ENCODE measurements around the gene SLC6A18. TPM values are rescaled to one million over a fixed set of nuclear protein-coding genes. Genes with fewer than 3 reads are reported as not detected.

The SLC6A18 gene
- total RNA-seq, 1 donor from 2014 or later: not detected

DNA sequence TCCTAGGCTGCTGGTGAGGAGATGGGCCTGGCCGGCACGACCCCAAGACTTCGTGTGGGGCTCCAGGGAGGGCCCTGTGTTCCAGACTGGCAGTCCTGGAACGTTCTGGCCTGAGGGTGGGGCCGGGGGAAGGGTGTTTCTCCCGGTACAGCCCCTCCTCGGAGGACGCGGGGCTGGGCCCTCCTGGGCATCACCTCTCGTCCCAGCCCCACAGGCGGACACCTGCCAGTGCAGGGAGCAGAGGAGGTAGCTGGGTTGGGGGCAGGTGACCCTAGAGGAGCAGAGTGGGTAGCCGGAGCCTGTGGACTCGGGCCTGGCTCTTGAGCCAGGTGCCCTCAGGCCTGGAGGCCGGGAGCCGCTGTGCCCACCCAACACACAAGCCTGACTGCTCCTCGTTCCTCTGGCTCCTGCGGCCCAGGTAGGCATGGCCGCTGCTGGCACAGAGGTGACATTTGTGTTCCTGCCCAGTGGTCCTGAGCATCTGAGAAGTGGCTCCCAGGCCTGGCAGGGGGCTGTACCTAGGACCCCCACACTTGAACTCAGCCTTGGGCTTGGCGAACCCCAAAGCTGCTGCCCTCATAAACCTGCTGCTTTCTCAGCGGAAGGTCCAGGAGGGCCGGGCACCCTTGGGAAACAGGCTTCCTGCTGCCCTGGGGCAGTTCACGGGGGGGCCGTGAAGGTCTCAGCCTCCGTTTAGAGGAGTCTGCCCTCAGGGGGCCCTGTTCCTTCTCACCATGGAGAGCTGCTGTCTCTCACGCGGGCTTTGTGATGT is 23.0 kb upstream of the SLC6A18 start:
- Mint-ChIP-seq H3K27me3 (ENCODE audit: low read depth) (no peaks in the 10 kb centered on the region), H3K9me3 (no peaks in the 10 kb centered on the region), H3K4me1 (ENCODE audit: low read depth) (no peaks in the 10 kb centered on the region), H3K36me3 (ENCODE audit: low read depth) (no peaks in the 10 kb centered on the region), H3K27ac (no peak overlapping the region), H3K4me3 (ENCODE audit: low read depth) (no peak overlapping the region)
- intact Hi-C loops (cut with micrococcal nuclease): no loop called here
- no peak for DNase-seq (ENCODE audit: low spot score)

DNA sequence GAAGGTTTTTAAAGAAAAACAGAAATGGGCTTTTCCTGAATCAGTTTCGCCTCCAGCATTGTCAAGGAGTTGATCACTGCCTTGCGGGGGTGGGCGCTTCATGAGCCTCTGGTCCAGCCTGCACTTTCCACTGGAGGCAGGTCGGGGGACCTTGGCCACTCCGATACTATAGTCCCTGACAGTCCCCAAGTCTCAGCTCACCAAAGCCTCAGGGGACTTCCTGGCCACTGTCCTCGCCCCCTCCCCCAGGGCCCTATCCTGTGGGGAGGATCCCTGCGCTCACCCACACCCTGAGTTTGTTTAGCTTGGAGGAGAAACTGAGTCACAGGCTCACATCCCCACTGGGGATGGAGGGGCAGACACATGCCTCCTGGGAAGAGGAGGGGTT is 22.4 kb upstream of the SLC6A18 start:
- H3K4me3 Mint-ChIP-seq (ENCODE audit: low read depth): no peak overlapping the region
- intact Hi-C loops (cut with micrococcal nuclease): no loop called here
- H3K9me3 Mint-ChIP-seq: no peaks in the 10 kb centered on the region
- H3K27ac Mint-ChIP-seq: no peak overlapping the region
- H3K36me3 Mint-ChIP-seq (ENCODE audit: low read depth): no peaks in the 10 kb centered on the region
- H3K4me1 Mint-ChIP-seq (ENCODE audit: low read depth): no peaks in the 10 kb centered on the region
- H3K27me3 Mint-ChIP-seq (ENCODE audit: low read depth): no peaks in the 10 kb centered on the region
- DNase-seq (ENCODE audit: low spot score): no peak

DNA sequence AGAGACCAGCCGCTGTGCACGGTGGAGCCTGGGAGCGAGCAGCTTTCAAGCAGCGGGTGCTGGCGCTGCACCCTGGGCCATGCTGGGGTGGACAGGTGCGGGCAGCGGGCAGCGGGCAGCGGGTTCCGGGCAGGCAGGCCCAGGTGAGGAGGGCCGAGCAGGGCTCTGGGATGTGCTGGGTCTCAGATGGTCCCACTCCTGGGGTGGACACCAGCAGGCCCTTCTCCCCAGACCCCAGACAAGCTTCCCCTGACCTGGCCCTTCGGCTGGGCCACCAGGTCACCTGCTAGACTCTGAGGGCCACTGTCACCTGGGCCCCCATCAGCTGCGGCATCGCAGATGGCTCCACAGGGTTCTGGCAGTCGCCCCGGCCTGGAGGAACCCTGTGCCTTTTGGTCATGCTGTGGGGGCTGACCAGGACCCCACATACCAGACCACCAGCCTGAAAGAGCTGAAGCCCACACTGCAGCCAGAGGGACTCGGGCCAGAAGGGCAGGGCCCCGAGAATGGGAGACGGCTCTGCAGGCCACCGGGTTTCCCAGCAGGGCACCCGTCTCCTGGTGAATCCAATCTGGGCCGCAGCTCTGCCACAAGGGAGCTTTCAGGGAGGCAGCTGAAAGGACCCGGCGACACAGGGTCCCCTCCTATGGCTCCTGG is 21.7 kb upstream of the SLC6A18 start:
- intact Hi-C loops (cut with micrococcal nuclease): no loop called here
- Mint-ChIP-seq H3K27me3 (ENCODE audit: low read depth) (no peaks in the 10 kb centered on the region), H3K36me3 (ENCODE audit: low read depth) (no peaks in the 10 kb centered on the region), H3K9me3 (no peaks in the 10 kb centered on the region), H3K4me1 (ENCODE audit: low read depth) (no peaks in the 10 kb centered on the region), H3K4me3 (ENCODE audit: low read depth) (no peak overlapping the region), H3K27ac (no peak overlapping the region)
- no peak for DNase-seq (ENCODE audit: low spot score)

DNA sequence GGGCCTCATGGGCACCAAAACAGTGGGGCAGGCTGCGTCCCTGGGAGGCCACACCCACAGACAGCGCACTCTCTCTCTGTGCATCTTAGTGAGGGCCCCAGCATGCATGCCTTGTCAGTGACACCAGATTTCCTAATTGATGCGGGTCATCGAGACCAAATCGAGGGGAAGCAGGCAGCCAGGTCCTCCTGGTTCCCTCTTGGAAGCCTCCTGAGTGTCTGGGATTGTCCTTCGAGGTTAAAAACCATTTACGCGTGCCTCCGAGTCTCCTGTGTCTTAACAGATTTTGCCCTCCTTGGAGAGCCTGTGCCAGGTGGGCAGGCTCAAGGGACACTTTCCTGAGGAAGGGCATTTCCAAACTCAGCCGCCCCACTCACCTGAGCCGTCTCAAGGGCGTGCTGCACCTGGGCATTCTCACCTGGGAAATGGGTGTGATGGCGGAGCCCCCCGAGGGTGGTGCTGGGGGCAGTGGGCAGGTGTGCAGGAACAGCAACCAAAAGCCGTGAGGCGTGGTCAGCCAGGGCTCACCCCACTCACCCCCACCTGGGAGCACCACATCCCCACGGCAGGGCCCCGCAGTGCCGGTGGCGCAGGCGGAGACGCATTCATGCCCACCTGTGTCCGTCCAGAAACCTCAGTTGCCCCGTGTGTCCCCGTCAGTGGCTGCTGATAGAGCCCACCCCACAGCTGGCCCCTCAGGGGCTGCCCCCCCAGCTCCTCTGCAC is 21.1 kb upstream of the SLC6A18 start:
- H3K27ac Mint-ChIP-seq: no peak overlapping the region
- no peaks in the 10 kb centered on the region for H3K36me3 Mint-ChIP-seq (ENCODE audit: low read depth)
- DNase-seq (ENCODE audit: low spot score): no peak
- H3K9me3 Mint-ChIP-seq: no peaks in the 10 kb centered on the region
- intact Hi-C loops (cut with micrococcal nuclease): no loop called here
- H3K4me1 Mint-ChIP-seq (ENCODE audit: low read depth): no peaks in the 10 kb centered on the region
- H3K27me3 Mint-ChIP-seq (ENCODE audit: low read depth): no peaks in the 10 kb centered on the region
- H3K4me3 Mint-ChIP-seq (ENCODE audit: low read depth): no peak overlapping the region

DNA sequence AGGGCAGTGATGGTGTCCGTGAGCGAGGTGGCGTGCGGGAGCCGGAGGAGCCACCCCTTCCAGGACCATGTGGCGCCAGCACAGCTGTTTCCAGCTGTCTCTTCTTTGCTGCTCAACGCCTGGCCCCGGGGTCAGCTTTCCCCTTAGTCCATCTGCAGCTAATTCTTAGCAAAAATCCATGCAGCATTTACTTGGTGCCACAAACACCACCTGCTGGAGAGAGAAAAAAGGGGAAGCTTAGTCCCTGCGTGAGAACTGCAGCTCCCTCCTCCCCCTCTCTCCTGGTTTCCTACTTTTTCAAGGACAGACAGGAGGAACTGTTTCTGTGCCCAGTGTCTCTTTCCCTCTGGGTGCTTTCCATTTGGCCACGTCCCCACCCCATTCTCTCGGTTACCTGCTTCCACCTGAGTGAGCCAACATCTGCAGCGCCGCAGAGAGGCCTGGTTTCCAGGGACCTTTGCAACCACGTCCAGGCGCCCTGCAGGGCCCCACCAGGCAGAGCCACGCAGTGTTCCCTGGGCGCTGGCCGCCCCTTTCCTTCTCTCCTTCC is 20.4 kb upstream of the SLC6A18 start:
- Mint-ChIP-seq H3K36me3 (ENCODE audit: low read depth) (no peaks in the 10 kb centered on the region), H3K9me3 (no peaks in the 10 kb centered on the region), H3K27me3 (ENCODE audit: low read depth) (no peaks in the 10 kb centered on the region), H3K4me3 (ENCODE audit: low read depth) (no peak overlapping the region), H3K27ac (no peak overlapping the region), H3K4me1 (ENCODE audit: low read depth) (no peaks in the 10 kb centered on the region)
- intact Hi-C loops (cut with micrococcal nuclease): no loop called here
- no peak for DNase-seq (ENCODE audit: low spot score)

DNA sequence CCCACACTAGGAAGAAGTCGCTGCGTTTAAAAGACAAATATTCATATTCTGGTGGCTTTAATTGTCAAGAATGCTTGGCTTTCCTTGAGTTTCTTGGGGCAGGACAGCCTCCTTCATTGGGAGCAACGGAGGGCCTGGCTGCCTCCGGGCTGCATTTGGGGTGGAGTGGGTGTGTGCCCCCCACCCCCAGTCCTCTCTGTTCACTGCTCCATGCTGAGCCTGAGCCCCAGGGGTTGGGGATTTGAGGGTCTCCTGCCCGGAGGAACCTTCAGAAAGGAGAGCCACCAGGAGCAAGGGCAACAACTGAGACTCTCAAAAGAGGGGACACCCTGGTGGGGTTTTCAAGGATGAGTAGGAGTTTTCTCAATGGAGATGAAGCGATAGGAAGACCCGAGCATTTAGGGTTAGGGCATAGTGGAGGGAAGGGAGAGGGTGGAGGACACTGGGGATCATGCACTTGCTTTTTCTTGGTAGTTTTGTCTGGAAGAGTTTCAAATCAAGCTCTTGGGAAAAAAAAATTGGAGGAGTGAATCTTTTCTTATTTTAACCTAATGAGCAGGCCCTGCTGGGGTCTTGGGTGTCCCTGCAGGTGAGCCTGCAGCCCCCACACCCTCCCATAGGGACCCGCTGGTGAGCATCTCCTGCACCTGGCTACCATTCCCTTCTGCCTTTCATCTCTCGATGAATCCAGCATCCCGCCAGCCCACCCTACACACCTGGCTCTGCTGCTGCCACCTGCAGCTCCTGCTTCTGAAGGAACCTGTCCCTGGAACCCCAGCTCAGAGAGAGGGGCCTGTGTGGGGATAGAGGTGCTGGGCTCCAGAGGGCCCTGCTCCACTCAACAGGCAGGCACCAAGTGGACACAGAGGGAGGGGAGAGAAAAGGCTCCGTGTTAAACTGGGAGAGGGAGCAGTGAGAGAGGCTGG is 19.7 kb upstream of the SLC6A18 start:
- H3K4me1 Mint-ChIP-seq (ENCODE audit: low read depth): no peaks in the 10 kb centered on the region
- intact Hi-C loops (cut with micrococcal nuclease): no loop called here
- no peaks in the 10 kb centered on the region for H3K27me3 Mint-ChIP-seq (ENCODE audit: low read depth)
- no peak overlapping the region for H3K27ac Mint-ChIP-seq
- no peak for DNase-seq (ENCODE audit: low spot score)
- H3K4me3 Mint-ChIP-seq (ENCODE audit: low read depth): no peak overlapping the region
- no peaks in the 10 kb centered on the region for H3K36me3 Mint-ChIP-seq (ENCODE audit: low read depth)
- H3K9me3 Mint-ChIP-seq: no peaks in the 10 kb centered on the region

DNA sequence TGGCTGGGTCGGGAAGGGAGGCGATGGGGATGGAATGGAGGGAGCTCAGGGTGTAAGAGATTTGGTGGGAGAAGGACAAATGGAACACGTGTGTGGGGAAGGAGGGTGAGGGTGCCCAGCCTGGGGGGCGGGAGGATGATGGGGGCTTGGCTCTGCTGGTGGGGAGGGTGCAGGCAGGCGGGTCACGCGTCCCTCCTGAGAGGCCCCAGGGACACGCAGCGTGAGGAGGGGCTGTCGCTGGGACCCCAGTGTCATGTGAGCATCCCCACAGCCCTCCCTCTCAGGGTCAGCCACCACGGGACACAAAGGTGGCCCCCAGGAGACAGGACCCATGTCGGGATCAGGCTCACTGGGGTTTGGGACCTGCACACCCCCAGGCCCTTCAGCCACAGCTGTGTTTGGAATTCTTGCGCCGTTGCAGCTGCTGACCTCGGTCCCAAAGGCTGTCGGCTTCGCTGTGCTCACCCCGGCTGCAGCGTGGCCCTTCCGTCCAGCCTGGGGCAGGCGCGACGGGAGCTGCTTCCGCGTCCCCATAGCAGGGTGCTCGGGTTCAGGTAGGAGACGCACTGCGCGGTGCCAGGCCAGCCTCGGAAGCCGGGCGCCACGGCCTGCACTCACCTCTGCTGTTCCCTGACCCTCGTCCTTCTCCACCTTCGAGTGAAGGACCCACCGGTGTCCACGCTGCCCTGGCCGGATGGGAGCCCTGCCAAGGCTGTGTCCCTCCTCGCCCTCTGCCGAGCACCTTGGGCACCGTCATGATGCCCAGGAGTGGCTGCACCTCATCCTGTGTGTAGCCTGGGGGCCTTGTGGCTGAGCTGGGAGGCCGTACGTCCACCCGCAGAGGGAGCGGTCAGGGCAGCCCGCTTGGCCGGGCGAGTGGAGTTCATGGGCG is 18.4 kb upstream of the SLC6A18 start:
- Mint-ChIP-seq H3K36me3 (ENCODE audit: low read depth) (no peaks in the 10 kb centered on the region), H3K27ac (no peak overlapping the region), H3K27me3 (ENCODE audit: low read depth) (no peaks in the 10 kb centered on the region), H3K4me3 (ENCODE audit: low read depth) (no peak overlapping the region), H3K9me3 (no peaks in the 10 kb centered on the region), H3K4me1 (ENCODE audit: low read depth) (no peaks in the 10 kb centered on the region)
- DNase-seq (ENCODE audit: low spot score): no peak
- intact Hi-C loops (cut with micrococcal nuclease): no loop called here

DNA sequence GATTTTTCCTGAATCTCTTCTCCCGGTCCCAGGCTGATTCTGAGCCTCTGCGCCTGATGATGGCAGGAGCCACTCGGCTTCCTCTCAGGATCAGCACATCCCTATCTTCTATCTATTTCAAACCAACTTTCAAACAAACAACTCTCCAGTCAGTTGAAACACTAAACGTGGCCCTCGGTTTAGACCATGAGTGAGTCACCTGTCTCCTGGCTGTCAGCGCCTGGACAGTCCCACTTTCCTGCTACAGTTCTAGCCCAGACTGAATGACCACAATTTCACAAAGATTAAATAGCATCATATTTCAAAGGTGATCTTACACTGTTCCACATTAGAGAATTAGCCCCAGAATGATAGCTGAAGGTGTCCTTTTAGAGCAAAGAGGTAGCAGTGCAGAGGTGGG is 17.6 kb upstream of the SLC6A18 start:
- no peak overlapping the region for H3K27ac Mint-ChIP-seq
- intact Hi-C loops (cut with micrococcal nuclease): no loop called here
- H3K4me1 Mint-ChIP-seq (ENCODE audit: low read depth): no peaks in the 10 kb centered on the region
- H3K27me3 Mint-ChIP-seq (ENCODE audit: low read depth): no peaks in the 10 kb centered on the region
- no peaks in the 10 kb centered on the region for H3K9me3 Mint-ChIP-seq
- H3K4me3 Mint-ChIP-seq (ENCODE audit: low read depth): no peak overlapping the region
- DNase-seq (ENCODE audit: low spot score): no peak
- no peaks in the 10 kb centered on the region for H3K36me3 Mint-ChIP-seq (ENCODE audit: low read depth)

DNA sequence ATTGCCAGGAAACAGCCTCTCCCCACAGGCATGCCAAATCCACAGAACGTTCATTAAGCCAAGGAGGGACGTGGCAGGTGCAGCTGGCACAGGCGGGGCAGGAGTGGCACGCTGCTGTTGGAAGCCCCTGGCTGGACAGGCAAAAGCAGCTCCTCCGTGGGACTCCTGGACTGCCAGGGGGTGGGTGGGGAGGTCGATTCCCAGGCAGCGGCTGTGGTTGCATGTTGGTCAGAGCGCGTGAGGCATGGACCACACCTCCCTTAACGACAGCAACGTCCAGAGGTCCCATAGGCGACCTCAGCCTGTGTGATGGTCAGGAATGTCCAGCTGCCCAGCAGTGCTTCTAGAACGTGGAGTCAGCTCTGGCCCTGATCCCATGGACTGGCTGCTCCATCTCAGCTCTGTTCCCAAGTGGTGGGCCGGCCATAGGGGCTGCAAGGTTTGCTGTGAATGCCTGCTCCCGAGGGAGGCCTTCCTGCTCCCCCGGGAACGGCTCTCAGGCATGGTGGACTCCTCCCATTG is 16.9 kb upstream of the SLC6A18 start:
- no peaks in the 10 kb centered on the region for H3K4me1 Mint-ChIP-seq (ENCODE audit: low read depth)
- intact Hi-C loops (cut with micrococcal nuclease): no loop called here
- H3K27me3 Mint-ChIP-seq (ENCODE audit: low read depth): no peaks in the 10 kb centered on the region
- H3K27ac Mint-ChIP-seq: no peak overlapping the region
- DNase-seq (ENCODE audit: low spot score): no peak
- no peaks in the 10 kb centered on the region for H3K9me3 Mint-ChIP-seq
- H3K4me3 Mint-ChIP-seq (ENCODE audit: low read depth): no peak overlapping the region
- H3K36me3 Mint-ChIP-seq (ENCODE audit: low read depth): no peaks in the 10 kb centered on the region

DNA sequence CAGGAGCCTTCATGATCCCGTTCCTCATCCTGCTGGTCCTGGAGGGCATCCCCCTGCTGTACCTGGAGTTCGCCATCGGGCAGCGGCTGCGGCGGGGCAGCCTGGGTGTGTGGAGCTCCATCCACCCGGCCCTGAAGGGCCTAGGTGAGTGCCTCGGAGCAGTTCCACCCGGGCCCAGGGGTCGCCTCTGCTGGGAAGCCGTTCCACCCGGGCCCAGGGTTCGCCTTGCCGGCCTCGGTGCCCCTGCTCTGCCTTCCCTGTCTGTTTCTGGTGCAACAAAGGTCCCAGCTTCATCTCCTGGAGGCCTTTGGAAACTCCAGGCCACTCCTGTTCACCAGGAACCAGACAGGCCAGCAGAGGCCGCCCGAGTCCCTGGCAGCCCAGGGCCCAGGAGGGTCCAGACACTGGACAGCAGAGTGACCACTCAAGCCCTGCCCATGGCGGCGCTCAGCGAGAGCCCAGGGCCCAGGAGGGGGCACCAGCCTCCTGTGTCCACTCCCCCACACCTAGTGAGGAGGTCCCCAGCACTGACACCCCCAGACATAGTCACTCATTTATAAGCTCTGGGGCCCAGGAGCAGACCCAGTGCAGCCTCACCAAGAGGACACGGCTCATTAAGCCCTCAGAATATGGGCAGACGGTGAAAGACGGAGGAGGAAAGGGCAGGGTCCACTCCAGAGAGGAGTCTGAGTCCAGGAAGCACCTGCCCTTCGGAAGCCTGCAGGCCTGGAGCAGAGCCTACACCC is 16.3 kb upstream of the SLC6A18 start:
- H3K27ac Mint-ChIP-seq: no peak overlapping the region
- DNase-seq (ENCODE audit: low spot score): no peak
- H3K9me3 Mint-ChIP-seq: no peaks in the 10 kb centered on the region
- no peaks in the 10 kb centered on the region for H3K36me3 Mint-ChIP-seq (ENCODE audit: low read depth)
- intact Hi-C loops (cut with micrococcal nuclease): no loop called here
- H3K4me1 Mint-ChIP-seq (ENCODE audit: low read depth): no peaks in the 10 kb centered on the region
- no peaks in the 10 kb centered on the region for H3K27me3 Mint-ChIP-seq (ENCODE audit: low read depth)
- H3K4me3 Mint-ChIP-seq (ENCODE audit: low read depth): no peak overlapping the region

DNA sequence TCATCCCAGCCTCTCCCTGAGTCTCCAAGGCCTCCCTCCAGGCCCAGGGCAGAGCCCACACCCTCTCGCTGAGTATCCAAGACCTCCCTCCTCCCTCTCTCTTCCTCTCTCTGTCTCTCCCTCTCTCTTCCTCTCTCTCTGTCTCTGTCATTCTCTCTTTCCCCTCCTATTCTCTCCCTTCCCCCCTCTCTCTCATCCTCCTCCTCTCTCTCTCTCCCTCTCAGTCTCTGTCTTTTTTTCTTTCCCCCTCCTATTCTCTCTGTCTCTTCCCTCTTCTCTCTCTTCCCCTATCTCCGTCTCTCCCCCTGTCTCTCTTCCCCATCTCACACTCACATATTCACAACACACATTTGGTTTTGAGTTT is 15.7 kb upstream of the SLC6A18 start:
- Mint-ChIP-seq H3K27ac (no peak overlapping the region), H3K27me3 (ENCODE audit: low read depth) (no peaks in the 10 kb centered on the region), H3K36me3 (ENCODE audit: low read depth) (no peaks in the 10 kb centered on the region), H3K9me3 (no peaks in the 10 kb centered on the region), H3K4me1 (ENCODE audit: low read depth) (no peaks in the 10 kb centered on the region), H3K4me3 (ENCODE audit: low read depth) (no peak overlapping the region)
- intact Hi-C loops (cut with micrococcal nuclease): no loop called here
- no peak for DNase-seq (ENCODE audit: low spot score)
